Choroid plexus epithelial cell (primary cell): ENCODE results near the gene CASP7.
"Not testable (repeated sequence)": the region's sequence is repeated elsewhere in the genome, so short reads cannot be mapped to it uniquely, and the experiment has no call there.

Experiments used
- DNase-seq: peaks from one replicate; pipeline ENCODE4 v3.0.0-alpha.2; 2010; ENCODE audit warnings: low read depth
- H3K4me3 ChIP-seq: 2 replicates; pipeline ENCODE4 v1.5.1; 2011; ENCODE audit warnings: low read depth, mild to moderate bottlenecking, control low read depth, low read length, moderate library complexity
- CTCF ChIP-seq: conservative IDR thresholded peaks from 2 replicates; pipeline ENCODE4 v1.5.1; 2011; ENCODE audit warnings: low read depth, mild to moderate bottlenecking, control low read depth, inconsistent platforms, low read length, moderate library complexity

Gene CASP7

GRCh38 chr10:113651898-113652297, 27.8 kb upstream of the CASP7 start:
- no peak for DNase-seq
- H3K4me3 ChIP-seq: no peak overlapping the region
- no peak for TF ChIP-seq CTCF

- DNase-seq, H3K4me3 ChIP-seq: not testable (repeated sequence)
These were observed 27.3 kb upstream of the CASP7 start for GRCh38 chr10:113652456-113652855.

GRCh38 chr10:113656896-113657295, 22.8 kb upstream of the CASP7 start:
- no peak overlapping the region for H3K4me3 ChIP-seq
- no peak for DNase-seq
- TF ChIP-seq CTCF: no peak

GRCh38 chr10:113657544-113657943, 22.2 kb upstream of the CASP7 start:
- TF ChIP-seq CTCF: no peak
- H3K4me3 ChIP-seq: no peak overlapping the region
- no peak for DNase-seq

GRCh38 chr10:113661332-113661731, 18.4 kb upstream of the CASP7 start:
- no peak overlapping the region for H3K4me3 ChIP-seq
- TF ChIP-seq CTCF: no peak
- DNase-seq: no peak

- TF ChIP-seq CTCF: no peak
- no peak overlapping the region for H3K4me3 ChIP-seq
- no peak for DNase-seq
These were observed 16.6 kb upstream of the CASP7 start for GRCh38 chr10:113663142-113663541.

GRCh38 chr10:113663908-113664307, 15.8 kb upstream of the CASP7 start, which contains the start of gene NRAP:
Gene NRAP (minus strand): TSS chr10:113664041. CDS start chr10:113663882, 159 bp downstream.
- TF ChIP-seq CTCF: no peak
- DNase-seq: no peak
- H3K4me3 ChIP-seq: no peak within 1 kb of the TSS

GRCh38 chr10:113665352-113665751, 14.4 kb upstream of the CASP7 start:
- H3K4me3 ChIP-seq: no peak overlapping the region
- TF ChIP-seq CTCF: no peak
- DNase-seq: no peak
